GM18498 (cell line): Measurements from ENCODE around the gene PPFIA3.
"Not testable (repeated sequence)": the region's sequence is repeated elsewhere in the genome, so short reads cannot be mapped to it uniquely, and the experiment has no call there.

Experiments used
- ATAC-seq: cut with Tn5 transposase; IDR thresholded peaks from one replicate; pipeline ENCODE4 v1.9.1; 2021; ENCODE audit warnings: mild to moderate bottlenecking, moderate library complexity; ENCODE audit not compliant: unreplicated experiment

Gene PPFIA3

GRCh38 chr19:49119411-49120324, at the start of gene PPFIA3:
PPFIA3 (plus strand) TSS chr19:49119544; CDS start chr19:49127874, 8,330 bp downstream.
- no peak for ATAC-seq

GRCh38 chr19:49070416-49070815, 48.9 kb upstream of the PPFIA3 start:
- ATAC-seq: no peak

- ATAC-seq: no peak
These were observed 47.3 kb upstream of the PPFIA3 start for GRCh38 chr19:49071860-49072547.

- ATAC-seq: no peak
These were observed 45.6 kb upstream of the PPFIA3 start for GRCh38 chr19:49073514-49074378.

- not testable (repeated sequence) for ATAC-seq
These were observed 44.5 kb upstream of the PPFIA3 start for GRCh38 chr19:49074869-49075268.

- no peak for ATAC-seq
These were observed 39.0 kb upstream of the PPFIA3 start for GRCh38 chr19:49080392-49080791.

- no peak for ATAC-seq
These were observed 38.1 kb upstream of the PPFIA3 start for GRCh38 chr19:49081273-49081672.

- no peak for ATAC-seq
These were observed 34.9 kb upstream of the PPFIA3 start for GRCh38 chr19:49084206-49085019.

- peak; percentile 91 for ATAC-seq
These were observed 34.1 kb upstream of the PPFIA3 start, which contains the start of gene SNRNP70 for GRCh38 chr19:49085020-49085867. SNRNP70 (plus strand) TSS chr19:49085451; CDS start chr19:49086415, 964 bp downstream.

- ATAC-seq: no peak
These were observed 33.5 kb upstream of the PPFIA3 start for GRCh38 chr19:49085868-49086232.

- ATAC-seq: no peak
These were observed 33.0 kb upstream of the PPFIA3 start for GRCh38 chr19:49086296-49086695.

GRCh38 chr19:49091391-49092038, 27.8 kb upstream of the PPFIA3 start:
- no peak for ATAC-seq

- ATAC-seq: no peak
These were observed 26.7 kb upstream of the PPFIA3 start for GRCh38 chr19:49092686-49093085.

GRCh38 chr19:49094505-49095482, 24.6 kb upstream of the PPFIA3 start:
- ATAC-seq: no peak

- no peak for ATAC-seq
These were observed 21.7 kb upstream of the PPFIA3 start for GRCh38 chr19:49097453-49098288.

- ATAC-seq: no peak
These were observed 20.5 kb upstream of the PPFIA3 start for GRCh38 chr19:49098795-49099194.

- ATAC-seq: no peak
These were observed 18.2 kb upstream of the PPFIA3 start for GRCh38 chr19:49101160-49101559.
